Neural cell (in vitro differentiated cells): ENCODE results near the gene MED23.
A peak's percentile ranks its signal among the peaks of the same experiment; 100 is the strongest.

Experiments
- CTCF ChIP-seq: fragments of 450-650 bp; IDR thresholded peaks from 2 replicates; pipeline ENCODE4 v1.5.1; 2014; ENCODE audit warnings: antibody characterized with exemption, mild to moderate bottlenecking, moderate library complexity; ENCODE audit not compliant: poor library complexity, severe bottlenecking
- EP300 ChIP-seq: fragments of 450-650 bp; conservative IDR thresholded peaks from 2 replicates; pipeline ENCODE4 v1.6.1; 2014; ENCODE audit warnings: antibody characterized with exemption, mild to moderate bottlenecking, moderate library complexity; ENCODE audit not compliant: poor library complexity, severe bottlenecking
- EZH2 ChIP-seq: fragments of 200-600, 300-800 bp; shearing (Covaris generic), sonication (generic); IDR thresholded peaks from 2 replicates; pipeline ENCODE4 v1.6.1; 2014; ENCODE audit warnings: antibody characterized with exemption, low read length, borderline replicate concordance, mild to moderate bottlenecking; ENCODE audit not compliant: insufficient read depth, poor library complexity, severe bottlenecking
- RAD21 ChIP-seq: fragments of 450-650 bp; conservative IDR thresholded peaks from 2 replicates; pipeline ENCODE4 v1.6.1; 2014; ENCODE audit warnings: antibody characterized with exemption, mild to moderate bottlenecking, moderate library complexity
- TAF1 ChIP-seq: IDR thresholded peaks from 2 replicates; pipeline ENCODE4 v1.6.1; 2012; ENCODE audit warnings: low read depth
- TF ChIP-seq, protein P1 (sequence below): IDR thresholded peaks from 2 replicates; pipeline ENCODE4 v1.6.1; 2012; ENCODE audit warnings: borderline replicate concordance

GRCh38 chr6:131600716-131601115, 27.3 kb downstream of the MED23 start:
- TF ChIP-seq CTCF (no peak), TAF1 (no peak), RAD21 (no peak), EP300 (peak; percentile 18), EZH2 (no peak)
- TF ChIP-seq, protein P1, sequence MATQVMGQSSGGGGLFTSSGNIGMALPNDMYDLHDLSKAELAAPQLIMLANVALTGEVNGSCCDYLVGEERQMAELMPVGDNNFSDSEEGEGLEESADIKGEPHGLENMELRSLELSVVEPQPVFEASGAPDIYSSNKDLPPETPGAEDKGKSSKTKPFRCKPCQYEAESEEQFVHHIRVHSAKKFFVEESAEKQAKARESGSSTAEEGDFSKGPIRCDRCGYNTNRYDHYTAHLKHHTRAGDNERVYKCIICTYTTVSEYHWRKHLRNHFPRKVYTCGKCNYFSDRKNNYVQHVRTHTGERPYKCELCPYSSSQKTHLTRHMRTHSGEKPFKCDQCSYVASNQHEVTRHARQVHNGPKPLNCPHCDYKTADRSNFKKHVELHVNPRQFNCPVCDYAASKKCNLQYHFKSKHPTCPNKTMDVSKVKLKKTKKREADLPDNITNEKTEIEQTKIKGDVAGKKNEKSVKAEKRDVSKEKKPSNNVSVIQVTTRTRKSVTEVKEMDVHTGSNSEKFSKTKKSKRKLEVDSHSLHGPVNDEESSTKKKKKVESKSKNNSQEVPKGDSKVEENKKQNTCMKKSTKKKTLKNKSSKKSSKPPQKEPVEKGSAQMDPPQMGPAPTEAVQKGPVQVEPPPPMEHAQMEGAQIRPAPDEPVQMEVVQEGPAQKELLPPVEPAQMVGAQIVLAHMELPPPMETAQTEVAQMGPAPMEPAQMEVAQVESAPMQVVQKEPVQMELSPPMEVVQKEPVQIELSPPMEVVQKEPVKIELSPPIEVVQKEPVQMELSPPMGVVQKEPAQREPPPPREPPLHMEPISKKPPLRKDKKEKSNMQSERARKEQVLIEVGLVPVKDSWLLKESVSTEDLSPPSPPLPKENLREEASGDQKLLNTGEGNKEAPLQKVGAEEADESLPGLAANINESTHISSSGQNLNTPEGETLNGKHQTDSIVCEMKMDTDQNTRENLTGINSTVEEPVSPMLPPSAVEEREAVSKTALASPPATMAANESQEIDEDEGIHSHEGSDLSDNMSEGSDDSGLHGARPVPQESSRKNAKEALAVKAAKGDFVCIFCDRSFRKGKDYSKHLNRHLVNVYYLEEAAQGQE: no peak
